GM21528 (cell line): ENCODE results near the gene NFASC.

Source experiments
- ATAC-seq: cut with Tn5 transposase; IDR thresholded peaks from one replicate; pipeline ENCODE4 v1.9.1; 2021; ENCODE audit warnings: mild to moderate bottlenecking, moderate library complexity; ENCODE audit not compliant: unreplicated experiment, low FRiP score

NFASC gene

DNA sequence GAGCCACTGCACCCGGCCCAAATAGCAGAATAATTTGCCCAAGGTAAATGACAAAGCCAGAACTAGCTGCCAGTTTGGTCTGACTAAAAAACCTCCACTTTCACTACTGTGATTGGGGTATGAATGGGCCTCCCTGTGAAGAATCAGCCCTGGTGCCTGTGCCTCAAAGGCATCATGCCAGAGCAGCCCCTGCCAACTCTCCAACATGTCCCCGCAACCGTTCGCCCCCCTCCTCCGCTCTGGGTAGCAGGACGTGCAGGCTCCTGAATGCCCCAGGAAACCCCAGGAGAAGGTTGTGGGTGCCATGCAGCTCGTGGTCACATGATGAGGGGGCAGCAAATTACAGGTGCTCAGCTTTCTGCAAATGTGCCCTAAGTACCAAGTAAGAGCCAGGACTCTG lies 157.7 kb downstream of the NFASC start:
- ATAC-seq = no peak

DNA sequence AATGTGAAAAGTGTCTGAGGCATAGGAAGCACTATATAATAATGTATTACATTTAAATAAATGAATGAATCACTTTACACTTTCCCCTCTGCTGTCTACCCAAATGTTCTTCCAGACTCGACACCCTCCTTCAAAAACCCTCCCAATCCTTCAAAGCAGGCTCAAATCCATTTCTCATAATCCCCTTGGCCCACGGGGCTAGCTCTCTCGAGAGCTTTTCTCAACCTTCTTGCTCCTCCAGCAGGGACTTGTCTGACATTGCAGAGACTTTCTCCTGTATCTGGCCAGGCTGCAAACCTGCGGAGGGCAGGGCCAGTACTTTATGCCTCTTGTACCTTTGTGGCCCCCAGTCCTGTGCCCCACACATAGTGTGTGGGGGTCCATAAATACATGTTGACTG lies 158.3 kb downstream of the NFASC start:
- no peak for ATAC-seq

DNA sequence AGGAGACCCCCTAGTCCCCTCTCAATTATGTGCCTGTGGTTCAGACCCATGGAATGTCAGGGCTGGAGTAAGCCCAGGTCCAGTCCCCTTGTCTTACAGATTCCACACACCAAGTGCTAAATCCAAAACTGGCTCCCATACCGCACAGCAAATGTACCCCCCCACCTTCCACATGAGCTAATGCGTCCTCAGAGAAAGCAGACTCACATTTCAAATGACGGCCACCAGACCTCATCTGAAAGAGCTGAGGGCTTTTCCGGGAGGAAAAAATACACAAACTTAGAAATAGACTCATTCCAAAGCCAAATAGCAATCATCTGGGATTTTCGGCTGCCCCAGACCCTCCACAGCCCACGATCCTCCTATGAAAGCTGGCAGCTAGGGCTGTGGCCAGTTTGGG lies 159.6 kb downstream of the NFASC start:
- no peak for ATAC-seq

DNA sequence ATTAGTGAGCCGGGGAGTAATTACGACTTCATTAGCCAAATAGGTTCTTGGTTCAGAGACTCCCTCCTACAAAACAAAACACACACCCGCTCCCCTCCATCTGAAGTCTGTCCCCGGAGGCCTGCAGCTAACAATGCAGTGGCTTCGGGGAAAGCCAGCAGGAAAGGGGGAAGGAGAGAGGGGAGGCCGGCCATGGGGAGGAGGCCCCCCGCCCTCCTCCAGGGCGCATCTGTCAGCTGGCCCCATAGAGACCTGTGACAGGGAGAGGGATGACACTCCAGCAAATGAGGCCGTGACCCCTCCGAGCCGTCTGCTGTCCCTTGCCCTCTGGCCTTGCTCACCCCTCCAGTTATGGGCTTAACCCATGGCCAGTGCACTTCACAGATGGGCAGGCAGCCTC lies 160.2 kb downstream of the NFASC start:
- no peak for ATAC-seq

DNA sequence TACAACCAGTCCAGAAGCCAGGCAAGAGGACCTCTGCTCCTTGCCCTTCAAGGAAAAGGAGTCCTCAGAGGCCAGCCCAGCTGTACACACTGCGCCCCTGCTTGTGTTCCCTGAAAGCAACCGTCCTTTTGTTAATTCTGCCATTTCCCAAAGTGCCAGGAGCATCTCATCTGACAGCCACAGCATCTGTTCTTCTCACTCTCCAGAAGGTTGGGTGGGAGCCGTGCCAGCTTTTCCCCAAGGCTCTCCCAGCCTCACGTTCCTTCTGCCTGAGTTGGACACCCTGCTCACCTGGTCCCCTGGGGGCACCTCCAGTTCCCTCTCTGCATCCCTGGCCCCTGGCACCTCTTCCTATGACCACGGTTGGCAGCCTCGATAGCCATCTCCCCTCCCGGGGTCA lies 161.8 kb downstream of the NFASC start:
- no peak for ATAC-seq

DNA sequence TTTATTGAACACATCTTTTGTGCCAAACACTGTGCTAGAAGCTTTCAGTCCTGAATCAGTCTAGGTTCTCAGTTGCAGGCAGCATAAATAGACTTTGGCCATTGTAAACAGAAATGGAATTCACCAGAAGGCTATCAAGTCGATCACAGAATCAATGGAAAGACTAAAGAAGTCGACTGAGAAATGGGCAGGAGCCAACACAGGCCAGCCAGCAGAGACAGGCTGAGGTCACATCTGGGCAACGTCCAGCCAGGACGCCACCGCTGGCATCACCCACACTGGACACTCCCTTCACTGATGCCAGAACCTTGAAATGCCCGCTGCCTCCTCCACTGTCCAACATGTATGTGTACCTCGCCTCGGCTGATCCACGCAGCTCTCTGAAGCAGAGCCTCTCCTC lies 166.9 kb downstream of the NFASC start:
- ATAC-seq = no peak

DNA sequence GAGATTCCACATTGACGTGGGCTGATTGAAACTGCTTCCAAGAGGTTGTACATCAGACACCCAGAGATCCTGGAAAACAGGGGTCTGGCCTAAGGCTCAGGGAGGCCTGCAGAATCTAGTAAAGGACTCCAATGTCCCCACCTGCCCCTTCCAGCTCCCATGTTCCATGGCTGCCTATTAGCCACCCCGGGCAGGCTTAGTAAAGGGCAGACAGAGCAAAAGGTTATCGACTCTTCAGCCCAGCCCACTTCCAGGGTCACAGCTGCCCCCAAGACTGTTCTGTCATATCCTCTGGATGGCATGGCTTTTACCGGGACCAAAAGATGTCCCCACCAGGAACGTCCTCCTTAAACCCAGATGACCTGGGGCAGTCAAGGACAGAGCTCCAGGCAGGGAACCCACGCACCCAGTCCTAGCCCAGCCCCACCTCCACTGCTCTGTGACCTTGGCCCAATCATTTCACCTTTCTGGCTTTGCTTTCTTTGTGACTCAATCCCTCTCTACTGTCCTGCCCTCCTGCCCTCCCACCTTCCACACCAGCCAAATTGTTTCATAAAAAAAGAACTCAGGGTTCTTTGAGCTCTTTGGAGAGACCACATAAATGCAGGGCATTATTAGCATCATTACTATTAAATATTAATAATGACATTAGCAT lies 167.6 kb downstream of the NFASC start:
- ATAC-seq = no peak

DNA sequence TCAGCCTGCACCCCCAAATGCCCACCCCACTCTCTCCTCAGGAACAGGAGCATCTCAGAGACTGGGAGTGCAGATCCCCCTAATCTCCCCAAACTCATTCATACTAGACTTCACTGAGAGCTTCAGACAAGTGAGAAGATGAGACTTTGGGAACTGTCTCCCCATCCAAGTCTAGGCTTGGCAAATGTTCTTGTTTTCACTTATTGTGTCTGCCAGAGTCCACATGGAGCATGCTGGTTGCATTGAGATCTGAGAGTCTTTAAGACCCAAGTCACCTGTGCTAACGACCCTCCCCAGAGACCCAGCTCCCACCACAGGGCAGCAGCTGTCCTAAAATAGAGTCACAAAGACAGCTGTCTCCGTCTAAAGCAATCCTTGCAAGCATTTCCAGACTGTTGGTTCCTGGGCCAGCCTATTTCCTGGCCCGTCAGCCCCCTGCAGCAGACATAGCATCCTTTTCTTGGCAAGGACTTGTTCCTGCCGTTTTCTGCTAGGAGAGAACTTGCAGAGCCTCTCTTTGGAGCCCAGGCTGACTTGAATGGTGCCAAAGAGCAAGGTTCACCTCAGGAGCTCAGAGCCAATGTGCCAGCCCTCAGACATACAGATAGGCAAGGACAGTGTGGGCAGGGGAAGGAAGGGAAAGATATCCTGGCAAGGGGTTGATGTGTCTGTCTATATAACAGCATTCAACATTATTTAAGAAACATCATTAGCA lies 170.5 kb downstream of the NFASC start:
- ATAC-seq = no peak

DNA sequence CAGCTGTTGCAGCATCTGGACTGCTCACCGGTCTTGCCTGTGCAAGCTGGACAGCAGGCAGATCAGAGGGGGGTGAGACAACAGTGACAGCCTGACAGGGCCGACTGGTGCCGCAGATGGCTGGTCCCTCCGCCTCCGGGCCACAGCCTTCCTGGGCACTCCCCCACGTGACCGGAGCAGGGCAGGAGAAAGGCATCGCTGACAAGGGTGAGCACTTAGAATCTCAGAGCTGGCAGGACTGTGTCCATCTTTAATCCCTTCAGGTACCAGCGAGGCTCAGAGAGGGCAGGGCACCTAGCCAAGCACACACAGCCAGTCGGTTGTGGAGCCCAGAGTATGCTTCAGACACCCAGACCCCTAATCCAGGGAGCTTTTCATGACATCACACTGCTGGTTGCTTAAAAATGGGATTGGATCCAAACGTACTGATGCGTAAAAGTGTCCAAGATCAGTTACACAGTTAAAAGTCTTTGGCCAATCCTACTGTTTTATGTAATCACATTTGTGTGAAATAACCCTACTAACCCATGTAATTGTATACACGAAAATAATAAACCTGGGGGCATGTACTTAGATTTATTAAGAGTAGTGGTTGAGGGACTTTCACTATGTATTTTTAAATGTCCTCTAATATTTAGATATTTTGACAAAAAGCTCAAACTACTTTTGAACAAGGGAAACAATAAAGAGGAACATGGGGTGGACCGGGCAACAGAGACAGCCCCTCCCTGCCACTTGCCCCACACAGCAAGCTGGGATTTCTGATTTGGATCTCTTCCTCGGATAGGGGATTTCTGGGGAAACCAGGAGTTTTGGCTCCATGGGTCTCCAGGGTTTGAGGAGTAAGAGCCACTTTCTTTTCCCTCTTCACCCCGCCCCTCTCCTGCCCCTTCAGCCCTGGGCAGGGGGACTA lies 171.6 kb downstream of the NFASC start:
- ATAC-seq = no peak

DNA sequence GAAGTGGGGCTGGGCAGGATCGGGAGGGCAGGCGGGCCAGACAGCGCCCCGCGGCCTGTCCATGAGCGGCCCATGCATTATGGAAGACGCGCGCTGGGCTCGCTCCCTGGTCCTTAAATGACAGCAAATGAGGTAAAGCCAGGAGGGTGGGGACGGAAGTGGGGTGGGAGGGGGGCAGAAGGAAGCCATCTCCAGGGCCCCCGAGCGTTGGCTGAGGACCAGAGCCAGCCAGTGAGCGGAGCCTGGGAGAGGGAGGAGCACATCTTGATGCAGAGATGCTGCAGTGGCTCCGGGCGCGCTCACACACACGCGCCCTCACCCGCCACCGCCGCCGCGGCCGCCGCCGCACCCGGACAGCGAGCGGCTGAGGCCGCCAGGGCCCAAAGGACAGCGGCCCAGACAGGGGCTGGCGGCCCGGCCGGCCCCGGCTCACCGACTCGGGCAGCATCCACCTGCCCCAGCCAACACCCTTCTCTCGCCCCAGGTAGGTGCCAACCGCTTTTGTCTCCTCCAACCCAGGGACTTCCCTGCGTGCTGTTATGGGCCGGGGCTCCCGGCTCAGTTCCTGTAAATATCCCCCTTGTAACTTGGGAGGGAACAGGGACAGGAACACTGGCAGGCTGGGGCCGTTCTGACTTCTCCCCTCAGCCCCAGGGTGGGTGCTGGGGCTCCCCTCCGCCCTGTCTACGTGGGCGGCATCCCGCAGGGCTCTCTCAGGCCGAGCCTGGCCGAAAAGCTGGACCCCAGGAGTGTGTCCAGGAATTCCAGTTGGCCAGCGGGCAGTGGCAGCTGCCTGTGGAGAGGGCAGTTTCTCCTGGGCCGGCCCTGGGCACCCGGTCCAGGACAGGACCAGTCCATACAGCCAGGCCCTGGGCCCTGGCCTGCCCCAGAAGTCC lies 172.5 kb downstream of the NFASC start, which contains the start of gene CNTN2:
Gene CNTN2, plus strand, starts transcription at position 302 of the 896 bp plus-strand sequence. CDS start 9,974 bp downstream, outside the sequence.
- ATAC-seq = no peak

DNA sequence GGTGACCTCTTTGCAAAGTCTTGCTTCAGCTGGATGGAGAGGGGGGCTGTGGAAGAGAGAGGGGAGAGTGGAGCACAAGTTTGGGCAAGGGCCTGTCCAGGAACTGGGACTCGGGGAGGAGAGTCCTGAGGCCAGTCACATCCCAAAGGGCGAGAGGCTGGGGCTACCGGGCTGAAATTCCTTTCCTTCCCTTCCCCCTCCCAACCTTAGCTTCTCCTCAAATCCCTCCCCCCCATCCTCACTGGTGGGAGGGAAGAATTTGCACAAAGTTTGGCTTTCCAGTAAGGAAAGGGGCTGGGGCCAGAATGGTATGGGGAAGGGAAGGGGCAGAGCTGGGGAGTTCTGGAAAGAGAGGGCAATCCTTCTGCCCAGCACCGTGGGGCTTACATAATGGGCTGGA lies 173.2 kb downstream of the NFASC start:
- no peak for ATAC-seq

DNA sequence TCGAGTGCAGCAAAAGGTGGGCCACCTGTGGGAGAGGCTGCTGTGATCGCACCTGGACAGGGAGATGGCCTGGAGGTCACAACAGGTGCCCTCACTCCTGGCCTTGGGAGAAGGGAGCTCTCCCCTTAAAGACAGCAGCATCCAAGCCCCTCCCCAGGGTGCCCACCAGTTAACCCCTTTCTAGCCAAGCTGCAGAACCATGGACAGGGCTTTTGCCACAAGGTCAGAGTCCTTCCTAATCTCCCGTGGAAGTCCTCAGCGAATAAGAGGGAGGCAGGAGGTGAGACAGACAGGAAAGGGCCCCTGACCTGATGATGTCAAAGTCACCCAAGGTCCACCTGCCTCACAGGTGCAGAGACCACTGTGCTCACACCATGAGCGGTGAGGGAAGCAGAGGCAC lies 174.1 kb downstream of the NFASC start:
- no peak for ATAC-seq

DNA sequence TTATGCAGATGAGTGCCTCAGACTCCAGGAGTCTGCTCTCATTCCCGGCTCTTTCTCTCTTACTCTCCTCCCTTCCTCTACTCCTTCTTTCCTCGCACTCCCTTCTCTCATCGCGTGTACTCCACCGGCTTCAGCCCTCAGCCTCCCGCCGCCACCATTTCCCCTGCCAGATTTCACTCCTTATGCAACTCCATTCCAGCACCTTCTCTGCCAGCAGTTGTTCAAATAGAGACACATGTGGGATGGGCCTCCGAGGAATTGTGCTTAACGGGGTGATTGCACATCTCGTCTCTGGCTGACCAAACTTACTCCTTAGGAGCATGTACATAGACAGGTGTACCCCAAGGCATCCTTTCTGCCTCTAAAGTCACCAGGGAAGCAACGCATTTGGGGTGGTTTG lies 174.5 kb downstream of the NFASC start:
- ATAC-seq = no peak

DNA sequence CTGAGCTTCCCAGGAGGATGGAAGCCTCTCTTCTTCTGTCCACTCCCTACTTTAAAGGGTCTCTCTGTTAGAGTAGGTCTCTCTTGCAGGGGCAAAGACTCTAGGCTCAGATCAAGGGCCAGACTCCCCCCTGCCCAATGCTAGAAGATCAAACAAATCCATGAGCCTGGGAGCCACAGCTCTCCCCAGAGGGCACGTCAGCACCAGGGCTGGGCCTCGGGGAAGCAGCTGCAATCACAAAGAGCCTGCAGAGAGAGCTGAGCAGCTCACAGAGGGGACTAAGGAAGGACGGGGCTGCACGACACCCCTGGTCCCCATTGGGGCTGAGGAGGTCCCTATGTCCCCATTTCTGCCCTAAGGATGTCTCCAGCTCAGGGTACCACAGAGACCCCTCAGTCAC lies 176.2 kb downstream of the NFASC start:
- ATAC-seq = no peak

DNA sequence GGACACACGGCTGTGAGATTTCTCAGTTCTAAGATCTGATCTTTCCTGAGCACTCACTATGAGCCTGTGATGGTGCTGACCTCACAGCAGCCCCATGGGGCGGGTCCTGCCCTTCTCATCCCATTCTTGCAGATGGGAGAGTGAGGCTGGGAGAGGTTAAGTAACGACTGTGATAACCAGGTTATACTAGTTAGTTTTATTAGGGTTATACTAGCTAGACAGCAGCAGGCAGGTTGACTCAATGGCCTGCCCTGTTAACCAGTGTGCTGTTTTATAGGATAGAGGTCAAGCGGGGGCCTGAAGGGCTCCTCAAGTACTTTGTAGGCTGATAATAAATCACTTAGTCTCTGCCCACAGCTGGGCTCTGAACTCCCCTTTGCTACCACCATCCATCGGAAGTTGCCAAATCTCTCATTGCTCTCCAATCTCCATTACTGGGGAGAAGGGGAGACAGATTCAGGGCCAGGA lies 177.1 kb downstream of the NFASC start:
- ATAC-seq = no peak

DNA sequence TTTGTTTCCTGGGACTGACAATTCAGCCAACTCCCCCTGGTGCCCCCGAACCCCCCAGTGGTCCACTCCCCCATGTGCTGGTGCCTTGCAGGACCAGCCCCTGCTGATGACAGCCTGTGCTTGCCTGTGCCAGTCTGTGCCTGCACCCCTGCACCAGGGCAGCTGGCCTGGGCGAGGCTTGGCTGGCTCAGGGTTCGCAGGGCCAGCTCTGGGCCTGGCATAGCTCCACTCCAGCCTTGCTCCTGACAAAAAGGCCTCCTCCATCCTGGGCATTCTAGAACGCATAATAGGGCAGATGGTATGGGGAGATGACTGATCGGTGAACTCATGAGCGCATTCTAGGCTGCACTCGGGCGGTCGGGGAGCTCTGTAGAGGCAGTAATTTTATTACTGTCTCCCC lies 177.7 kb downstream of the NFASC start:
- no peak for ATAC-seq

DNA sequence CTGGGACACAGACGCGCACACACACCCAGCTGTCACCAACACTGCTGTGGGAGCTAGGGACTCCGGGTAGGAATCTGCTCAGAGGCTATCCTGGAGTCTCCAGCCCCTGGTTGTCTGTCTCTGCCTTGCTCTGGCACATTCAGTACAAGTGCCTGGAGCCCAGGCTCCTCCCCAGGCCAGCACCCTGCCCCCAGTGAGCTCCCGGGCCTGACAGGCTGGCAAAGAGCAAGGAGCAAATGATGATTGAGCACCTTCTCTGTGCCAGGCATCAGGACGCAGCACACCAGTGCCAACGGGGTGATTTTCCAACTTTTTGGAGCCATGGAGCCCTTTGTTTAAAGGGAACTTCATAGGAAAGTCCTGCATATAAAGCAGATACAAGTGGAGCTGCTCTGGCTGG lies 178.8 kb downstream of the NFASC start:
- ATAC-seq = no peak

DNA sequence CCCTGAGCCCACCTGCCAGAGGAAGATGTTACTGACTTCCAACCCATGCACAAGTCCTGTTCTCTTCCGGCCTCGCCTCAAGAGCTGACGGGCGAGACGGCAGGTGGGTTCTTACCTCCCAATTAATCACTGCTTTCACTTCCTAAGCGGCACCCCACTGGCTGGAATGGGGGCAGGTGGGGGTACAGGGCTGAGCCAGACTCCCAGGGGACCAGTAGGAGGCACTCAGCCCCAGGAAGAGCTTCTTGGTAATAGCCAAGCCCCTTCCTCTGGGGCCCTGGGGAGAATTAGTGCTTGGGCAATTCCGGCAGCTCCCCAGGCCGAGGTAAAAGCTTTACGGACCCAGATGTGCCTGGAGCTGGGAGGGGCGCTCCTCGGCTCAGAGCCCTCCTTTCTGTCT lies 182.0 kb downstream of the NFASC start:
- no peak for ATAC-seq

DNA sequence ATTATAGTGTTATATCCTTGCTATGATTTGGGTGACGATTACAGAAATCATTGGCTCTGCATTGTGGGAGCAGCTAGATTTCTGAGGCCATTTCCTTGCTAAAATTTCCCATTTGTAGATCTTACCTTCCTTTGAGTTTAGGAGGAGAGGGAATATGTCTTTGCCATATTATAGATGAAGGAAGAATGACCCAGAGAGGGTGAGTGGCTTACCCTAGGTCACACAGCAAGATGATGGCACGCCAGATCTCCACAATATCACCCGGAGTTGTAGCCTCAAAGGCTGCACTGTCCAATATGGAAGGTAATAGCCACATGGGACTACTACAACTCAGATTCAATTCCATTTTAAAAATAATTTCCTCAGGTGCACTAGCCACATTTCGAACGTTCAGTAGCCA lies 182.6 kb downstream of the NFASC start:
- no peak for ATAC-seq

DNA sequence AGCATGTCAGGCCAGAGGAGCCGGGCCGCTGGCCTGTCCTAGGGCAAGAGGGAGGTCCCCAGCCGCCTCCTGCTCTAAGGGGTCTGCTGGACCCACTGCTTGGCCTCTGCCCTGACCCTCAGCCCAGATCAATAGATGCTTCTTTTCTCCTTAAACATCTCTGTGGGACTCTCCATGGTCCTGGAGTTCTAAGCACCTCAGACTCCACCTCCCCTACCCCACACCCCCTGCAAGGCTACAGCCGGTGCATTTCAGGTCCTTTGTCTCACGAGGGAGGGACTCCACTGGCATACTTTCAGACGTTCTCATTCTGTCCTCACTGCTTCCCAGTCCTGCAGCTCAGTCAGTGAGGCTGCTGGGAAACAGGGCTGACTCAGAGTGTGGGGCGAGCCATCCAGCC lies 183.4 kb downstream of the NFASC start:
- no peak for ATAC-seq
